KOPT-K1 (cell line): ENCODE measurements around the gene GSTO1.

Experiments used
- H3K27ac ChIP-seq: fragments of 200-600 bp; sonication (generic); 2 replicates; pipeline ENCODE4 v1.5.1; 2016; ENCODE audit warnings: antibody characterized with exemption, mild to moderate bottlenecking, low read depth, low read length; ENCODE audit not compliant: poor library complexity, severe bottlenecking
- H3K36me3 ChIP-seq: fragments of 200-600 bp; sonication (generic); 2 replicates; pipeline ENCODE4 v1.5.1; 2017; ENCODE audit warnings: antibody characterized with exemption, mild to moderate bottlenecking, low read length, moderate library complexity; ENCODE audit not compliant: insufficient read depth
- H3K9me3 ChIP-seq: fragments of 200-600 bp; sonication (generic); 2 replicates; pipeline ENCODE4 v1.5.1; 2017; ENCODE audit warnings: antibody characterized with exemption, low read length, mild to moderate bottlenecking; ENCODE audit not compliant: insufficient read depth, poor library complexity, severe bottlenecking

The GSTO1 gene

DNA sequence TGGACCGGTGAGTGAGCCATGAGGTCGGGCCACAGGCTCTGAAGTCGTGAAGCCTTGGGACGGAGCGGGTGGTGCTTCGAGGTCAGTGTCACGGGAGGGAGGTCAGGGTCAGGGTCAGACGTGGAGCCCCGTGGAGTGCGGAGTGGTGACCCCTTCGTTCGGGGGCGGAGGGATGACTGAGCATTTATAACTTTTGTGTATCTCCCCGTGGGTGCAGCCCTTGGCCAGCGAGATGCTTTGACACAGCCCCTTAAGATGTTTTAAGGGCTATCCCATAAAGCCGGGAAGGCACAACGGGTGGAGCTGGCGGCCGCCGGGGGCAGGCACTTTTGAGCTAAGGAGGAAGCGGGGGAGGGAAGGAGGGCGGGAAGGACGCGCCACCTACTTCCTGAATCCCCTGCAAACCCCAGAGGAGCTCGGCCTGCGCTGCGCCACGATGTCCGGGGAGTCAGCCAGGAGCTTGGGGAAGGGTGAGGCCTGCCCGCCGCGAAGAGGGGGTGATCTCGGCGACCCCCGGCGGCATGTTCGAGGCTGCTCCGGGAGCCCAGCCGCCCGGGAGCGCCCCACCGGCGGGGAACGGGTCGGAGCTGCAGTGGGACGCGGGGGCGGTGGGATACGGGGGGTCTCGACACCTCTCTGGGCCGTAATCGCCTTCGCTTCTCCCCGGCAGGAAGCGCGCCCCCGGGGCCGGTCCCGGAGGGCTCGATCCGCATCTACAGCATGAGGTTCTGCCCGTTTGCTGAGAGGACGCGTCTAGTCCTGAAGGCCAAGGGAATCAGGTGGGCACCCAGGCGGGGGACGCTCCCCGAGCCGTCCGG lies at the start of gene GSTO1:
Gene GSTO1, plus strand, starts transcription at position 400 of the 818 bp plus-strand sequence. Its CDS starts 37 bp downstream, at position 437.
- H3K27ac ChIP-seq = peak within 1 kb of the TSS; percentile 80
- H3K9me3 ChIP-seq = no peaks in the 10 kb centered on the region

GRCh38 chr10:104208730-104209129 lies 46.0 kb upstream of the GSTO1 start:
- no peaks in the 10 kb centered on the region for H3K36me3 ChIP-seq
- H3K27ac ChIP-seq = no peak overlapping the region
- no peaks in the 10 kb centered on the region for H3K9me3 ChIP-seq

More for the DNA sequence above, at the start of gene GSTO1:
- H3K36me3 ChIP-seq = peaks cover 30% of the 10 kb centered on the region

DNA sequence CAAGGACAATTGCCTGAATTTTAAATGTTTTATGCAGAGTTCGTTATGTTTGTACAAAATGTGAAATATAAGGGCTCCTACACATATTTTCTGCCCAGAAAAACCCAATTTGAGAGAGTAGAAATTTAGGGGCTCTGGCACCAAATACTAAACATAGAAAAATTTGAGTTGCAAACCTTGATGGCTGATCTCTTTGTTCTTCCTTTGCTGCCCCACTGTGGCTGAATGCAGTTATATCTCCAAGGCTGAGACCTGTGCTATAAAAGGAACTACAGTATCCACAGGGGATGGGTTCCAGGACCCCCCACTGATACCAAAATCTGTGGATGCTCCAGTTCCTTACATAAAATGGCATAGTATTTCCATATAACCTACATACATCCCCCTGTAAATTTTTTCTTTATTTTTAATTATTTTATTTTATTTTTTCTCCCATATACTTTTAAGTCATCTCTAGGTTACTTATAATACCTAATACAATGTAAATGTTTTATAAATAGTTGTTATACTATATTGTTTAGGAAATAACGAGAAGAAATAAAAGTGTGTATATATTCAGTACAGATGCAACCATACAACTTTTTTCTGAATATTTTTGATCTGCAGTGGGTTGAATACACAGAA lies 45.0 kb upstream of the GSTO1 start:
- no peaks in the 10 kb centered on the region for H3K9me3 ChIP-seq
- H3K36me3 ChIP-seq = no peaks in the 10 kb centered on the region
- H3K27ac ChIP-seq = no peak overlapping the region

DNA sequence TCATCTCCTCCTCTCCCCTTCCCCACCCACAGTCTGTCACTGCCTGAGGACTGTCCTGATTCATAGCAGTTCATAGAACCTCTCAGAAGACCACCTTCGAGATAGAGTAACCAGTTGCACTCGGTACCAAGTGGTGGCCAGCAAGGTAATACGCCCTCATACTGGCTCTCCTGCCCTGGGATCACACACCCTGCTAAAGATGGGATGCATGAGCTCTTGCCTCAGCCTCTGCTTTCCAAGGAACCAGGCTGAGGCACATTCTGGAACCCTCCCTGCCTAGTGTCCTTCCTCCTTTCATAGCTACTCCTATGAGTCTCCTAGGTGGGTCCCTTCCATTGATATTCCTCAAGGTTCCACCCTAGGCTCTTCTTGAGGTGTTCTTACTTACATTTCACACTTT lies 38.1 kb upstream of the GSTO1 start:
- H3K27ac ChIP-seq = no peak overlapping the region
- no peaks in the 10 kb centered on the region for H3K9me3 ChIP-seq
- H3K36me3 ChIP-seq = no peaks in the 10 kb centered on the region

DNA sequence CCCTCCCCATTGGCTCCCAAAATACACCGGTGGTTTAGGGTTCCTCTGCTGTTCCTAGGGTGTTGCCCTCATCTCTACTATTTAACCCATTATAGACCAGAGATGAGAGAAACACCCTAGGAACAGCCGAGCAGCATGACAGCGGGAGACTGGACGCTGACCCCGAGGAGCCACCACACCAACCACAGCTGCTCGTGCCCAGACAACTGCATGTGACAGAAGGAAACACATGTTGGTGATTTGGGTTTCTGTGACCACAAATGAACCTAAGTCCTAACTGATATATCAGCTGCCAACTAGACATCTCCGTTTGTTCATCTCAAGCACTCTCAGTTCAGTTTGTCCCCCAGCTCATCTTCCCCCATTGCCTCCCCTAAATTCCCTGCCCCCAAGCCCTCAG lies 35.9 kb upstream of the GSTO1 start:
- no peaks in the 10 kb centered on the region for H3K9me3 ChIP-seq
- H3K36me3 ChIP-seq = no peaks in the 10 kb centered on the region
- no peak overlapping the region for H3K27ac ChIP-seq

GRCh38 chr10:104220522-104220921 lies 34.2 kb upstream of the GSTO1 start:
- Histone ChIP-seq H3K9me3 (no peaks in the 10 kb centered on the region), H3K27ac (no peak overlapping the region), H3K36me3 (no peaks in the 10 kb centered on the region)

DNA sequence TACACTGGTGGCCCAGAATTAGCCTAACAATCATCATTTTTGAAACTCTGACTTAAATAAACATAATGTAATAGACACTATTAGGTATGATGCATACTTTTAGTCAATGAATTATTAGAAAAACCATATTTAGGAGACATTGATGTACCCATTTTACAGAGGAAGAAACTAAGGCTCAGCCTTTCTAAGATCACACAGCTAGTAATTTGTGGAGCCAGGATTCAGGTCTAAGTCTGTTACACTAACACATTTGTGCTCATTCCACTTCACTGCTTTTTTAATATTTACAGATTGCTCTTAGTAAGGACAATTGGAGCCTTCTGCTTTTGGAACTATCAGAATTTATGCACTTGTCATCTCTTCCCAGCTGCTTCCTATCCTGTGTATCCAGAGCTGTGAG lies 31.4 kb upstream of the GSTO1 start:
- no peaks in the 10 kb centered on the region for H3K36me3 ChIP-seq
- H3K9me3 ChIP-seq = no peaks in the 10 kb centered on the region
- no peak overlapping the region for H3K27ac ChIP-seq

DNA sequence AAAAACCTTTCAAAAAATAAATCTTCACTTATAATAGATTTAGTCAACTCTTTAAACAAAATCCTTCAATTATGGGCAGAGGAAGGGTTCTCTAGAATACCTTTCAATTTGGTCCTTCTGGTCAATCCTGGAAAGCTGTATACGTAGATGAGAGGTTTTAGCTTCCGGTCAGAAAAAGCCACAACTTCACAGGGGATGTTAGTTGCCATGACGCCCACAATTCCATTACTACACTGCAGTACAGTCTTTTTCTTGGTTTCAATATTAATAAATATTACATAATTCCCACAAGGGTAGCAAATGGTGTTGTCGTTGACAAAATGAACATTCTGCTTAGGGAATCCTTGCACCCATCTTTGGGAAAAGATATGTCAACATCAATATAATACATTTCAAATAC lies 24.2 kb upstream of the GSTO1 start:
- H3K9me3 ChIP-seq = peaks cover 50% of the 10 kb centered on the region
- H3K27ac ChIP-seq = no peak overlapping the region
- no peaks in the 10 kb centered on the region for H3K36me3 ChIP-seq

GRCh38 chr10:104231784-104232612 lies 22.7 kb upstream of the GSTO1 start, which contains the start of gene CFAP43:
Gene CFAP43 (minus strand): TSS chr10:104232364. CDS start chr10:104232246, 118 bp downstream.
- peaks cover 57% of the 10 kb centered on the region for H3K9me3 ChIP-seq
- H3K36me3 ChIP-seq = no peaks in the 10 kb centered on the region
- H3K27ac ChIP-seq = no peak within 1 kb of the TSS

- no peaks in the 10 kb centered on the region for H3K36me3 ChIP-seq
- no peak overlapping the region for H3K27ac ChIP-seq
- peaks cover 63% of the 10 kb centered on the region for H3K9me3 ChIP-seq
Observed at GRCh38 chr10:104232613-104233102, 22.0 kb upstream of the GSTO1 start.

DNA sequence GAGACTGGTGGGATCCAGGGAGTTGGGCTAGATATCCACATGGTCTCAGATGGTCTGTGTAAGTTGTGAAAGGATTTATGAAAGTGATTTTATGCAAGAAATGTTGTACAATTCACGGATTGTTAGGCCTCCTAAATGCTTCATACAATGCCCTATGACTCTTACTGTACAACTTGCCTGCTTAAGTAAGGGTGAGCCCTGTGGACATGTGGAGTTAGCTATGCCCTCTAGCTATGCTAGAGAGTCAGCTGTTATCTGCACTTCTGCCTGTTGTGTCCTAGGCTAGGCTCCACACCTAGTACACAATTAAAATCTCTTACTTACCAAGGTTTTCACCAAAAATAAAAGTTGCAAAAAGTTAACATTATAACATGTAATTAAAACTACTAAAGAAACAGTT lies 20.9 kb upstream of the GSTO1 start:
- H3K36me3 ChIP-seq = no peaks in the 10 kb centered on the region
- H3K9me3 ChIP-seq = peaks cover 63% of the 10 kb centered on the region

DNA sequence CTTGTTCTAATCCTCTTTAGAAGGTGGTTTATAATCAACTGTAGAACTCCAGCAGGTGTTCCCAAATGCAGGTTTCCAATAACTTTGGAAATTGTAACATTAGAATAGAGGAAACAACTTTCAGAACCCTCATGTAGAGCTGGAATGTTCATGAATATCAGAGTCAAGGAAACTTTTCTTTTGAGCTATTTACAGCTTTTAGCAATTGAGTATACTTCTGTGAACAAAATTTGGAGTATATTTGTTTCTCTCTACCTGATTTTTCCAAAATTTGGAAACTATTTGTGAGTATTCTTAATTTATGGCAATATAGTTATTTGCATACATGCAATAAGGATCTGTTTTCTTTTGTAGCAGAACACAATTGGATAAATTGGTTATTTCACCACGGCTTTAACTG lies 19.8 kb upstream of the GSTO1 start:
- Histone ChIP-seq H3K9me3 (peaks cover 63% of the 10 kb centered on the region), H3K36me3 (no peaks in the 10 kb centered on the region), H3K27ac (no peak overlapping the region)

More for the DNA sequence above, 20.9 kb upstream of the GSTO1 start:
- no peak overlapping the region for H3K27ac ChIP-seq

- no peaks in the 10 kb centered on the region for H3K36me3 ChIP-seq
- no peak overlapping the region for H3K27ac ChIP-seq
- peaks cover 65% of the 10 kb centered on the region for H3K9me3 ChIP-seq
Observed at GRCh38 chr10:104235801-104236200, 18.9 kb upstream of the GSTO1 start.

DNA sequence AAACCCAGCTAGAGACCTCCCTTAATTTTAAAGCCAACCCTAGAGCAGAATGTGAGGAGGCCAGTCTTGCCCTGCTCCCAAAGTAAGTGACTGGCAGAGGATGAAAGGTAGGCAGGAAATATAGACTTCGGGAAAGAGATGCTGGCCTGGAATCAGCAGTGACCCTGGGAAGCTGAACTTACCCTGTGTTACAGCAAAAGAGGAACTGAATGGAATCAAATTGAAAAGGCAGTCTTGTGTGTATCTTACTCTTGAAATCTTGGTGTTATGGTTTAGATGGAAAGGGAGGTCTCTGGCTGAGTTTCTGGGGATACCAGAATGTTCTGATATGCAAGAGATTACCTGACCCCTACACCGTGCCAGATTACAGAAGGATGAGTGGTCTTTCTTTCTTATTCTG lies 14.6 kb upstream of the GSTO1 start:
- Histone ChIP-seq H3K36me3 (no peaks in the 10 kb centered on the region), H3K9me3 (peaks cover 24% of the 10 kb centered on the region), H3K27ac (no peak overlapping the region)

GRCh38 chr10:104242545-104242944 lies 12.1 kb upstream of the GSTO1 start:
- H3K9me3 ChIP-seq = peaks cover 26% of the 10 kb centered on the region
- H3K27ac ChIP-seq = no peak overlapping the region
- no peaks in the 10 kb centered on the region for H3K36me3 ChIP-seq
